ENCODE measurements around the gene CACFD1. TPM values are rescaled to one million over a fixed set of nuclear protein-coding genes. Genes with fewer than 3 reads are reported as not detected.

CACFD1 gene
- total and polyA plus RNA-seq, 3 experiments from 2014 or later: 1.3 to 2.6 (median 2.5) TPM

- H3K9me3 Mint-ChIP-seq: no peaks in the 10 kb centered on the region
Measured at GRCh38 chr9:133475292-133476012, 15.7 kb downstream of the CACFD1 start.

DNA sequence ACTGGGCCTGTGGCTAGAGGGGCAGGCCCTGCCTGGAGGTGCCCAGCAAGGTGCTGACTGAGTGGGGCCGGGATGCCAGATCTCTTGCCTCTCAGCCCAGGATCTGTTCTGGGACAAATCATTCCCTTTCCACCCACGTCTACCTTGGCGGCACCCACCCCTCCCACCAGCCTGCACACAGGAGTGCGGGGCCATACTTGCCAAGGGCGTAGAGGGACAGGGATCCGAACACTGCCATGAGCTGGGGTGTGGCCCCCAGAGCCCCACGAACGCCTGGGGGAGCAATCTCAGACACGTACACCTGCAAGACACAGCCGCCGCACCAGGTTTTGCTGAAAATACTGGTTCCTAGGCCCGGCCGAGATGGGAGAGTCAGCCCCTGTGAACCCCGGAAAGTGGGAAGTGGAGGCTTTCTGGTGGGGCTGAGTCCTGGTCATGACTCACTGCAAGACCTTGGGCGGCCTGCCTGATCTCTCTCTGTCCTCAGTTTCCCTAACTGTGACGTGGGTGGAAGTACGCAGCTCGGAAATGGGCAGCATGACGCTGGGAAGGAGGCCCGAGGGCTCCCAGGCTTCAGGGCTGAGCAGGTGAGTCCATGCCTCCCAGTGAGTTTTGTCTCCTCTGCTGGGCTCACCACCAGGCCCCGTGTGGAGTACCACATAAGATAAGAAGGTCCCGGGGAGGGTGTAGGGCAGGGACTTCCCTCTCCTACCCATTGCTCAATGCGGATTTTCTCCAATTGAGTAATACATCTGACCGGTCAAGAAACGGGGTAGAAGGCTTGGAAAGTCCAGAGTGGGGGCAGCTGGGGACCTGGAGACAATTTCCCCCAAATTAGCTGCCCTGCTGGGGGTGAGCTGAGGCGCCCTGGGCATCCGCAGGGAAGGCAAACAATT lies 16.5 kb downstream of the CACFD1 start:
- no peaks in the 10 kb centered on the region for H3K27me3 ChIP-seq (ENCODE audit: insufficient read depth, low read length, poor library complexity, severe bottlenecking)
- peak overlapping the region in 2 of 8 donors; percentile 14 to 17 for H3K27ac Mint-ChIP-seq
- H3K9me3 Mint-ChIP-seq: no peaks in the 10 kb centered on the region
- H3K4me3 ChIP-seq (ENCODE audit: low read length): no peak overlapping the region
- peaks cover 0 to 10% (median 0%) of the 10 kb centered on the region in 3 donors for H3K36me3 Mint-ChIP-seq
- CTCF ChIA-PET: interaction anchor here (2.0 kb wide), 1 partner anchor 16 kb away, joined by 7 read pairs; the partner anchor contains the start of gene CACFD1
- peaks cover 9 to 22% (median 9%) of the 10 kb centered on the region in 3 donors for H3K4me1 Mint-ChIP-seq
- no peaks in the 10 kb centered on the region for H3K27me3 Mint-ChIP-seq
- H3K4me3 Mint-ChIP-seq: peak overlapping the region in 1 of 7 donors; percentile 28
- DNase-seq: no peak
- no peak overlapping the region for H3K27ac ChIP-seq (ENCODE audit: low read depth, low read length)
- H3K4me1 ChIP-seq (ENCODE audit: insufficient read depth, low read length): peaks cover 6% of the 10 kb centered on the region
- no peaks in the 10 kb centered on the region for H3K9me3 ChIP-seq (ENCODE audit: low read length)
- POLR2A ChIA-PET: no interaction called here
- no peaks in the 10 kb centered on the region for H3K36me3 ChIP-seq (ENCODE audit: insufficient read depth, low read length)

More at GRCh38 chr9:133475292-133476012, 15.7 kb downstream of the CACFD1 start:
- Histone ChIP-seq H3K4me3 (ENCODE audit: low read length) (no peak overlapping the region), H3K27me3 (ENCODE audit: insufficient read depth, low read length, poor library complexity, severe bottlenecking) (no peaks in the 10 kb centered on the region), H3K9me3 (ENCODE audit: low read length) (no peaks in the 10 kb centered on the region), H3K36me3 (ENCODE audit: insufficient read depth, low read length) (no peaks in the 10 kb centered on the region), H3K27ac (ENCODE audit: low read depth, low read length) (no peak overlapping the region), H3K4me1 (ENCODE audit: insufficient read depth, low read length) (peaks cover 6% of the 10 kb centered on the region)
- Mint-ChIP-seq H3K4me1 (peaks cover 9 to 22% (median 9%) of the 10 kb centered on the region in 3 donors), H3K27me3 (no peaks in the 10 kb centered on the region), H3K27ac (peak overlapping the region in 1 of 8 donors; percentile 61), H3K36me3 (peaks cover 0 to 10% (median 0%) of the 10 kb centered on the region in 3 donors), H3K4me3 (no peak overlapping the region)
- ChIA-PET POLR2A (no interaction called here), CTCF (no interaction called here)
- DNase-seq: no peak

GRCh38 chr9:133476941-133477340 lies 17.2 kb downstream of the CACFD1 start:
- POLR2A ChIA-PET: no interaction called here

DNA sequence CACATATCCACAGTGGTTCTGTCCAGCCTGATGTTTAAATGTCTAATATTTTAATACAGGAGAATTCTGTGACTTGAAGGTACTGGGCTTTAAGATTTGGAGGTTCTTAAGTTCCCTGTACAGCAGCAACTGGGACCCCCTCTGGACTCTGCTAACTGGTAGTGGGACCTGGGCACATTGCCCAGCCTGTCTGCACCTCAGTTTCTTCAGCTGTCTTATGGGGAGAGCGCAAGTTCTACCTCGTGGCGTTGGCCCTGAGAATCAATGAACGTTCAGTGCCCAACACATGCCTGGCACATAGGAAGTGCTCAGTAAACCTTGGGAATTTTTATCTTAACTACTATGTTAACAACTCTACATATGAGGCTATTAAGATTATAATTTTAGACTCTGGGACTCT lies 17.7 kb downstream of the CACFD1 start:
- H3K27me3 Mint-ChIP-seq: no peaks in the 10 kb centered on the region
- CTCF ChIA-PET: interaction anchor here (1.0 to 2.0 kb wide), 3 partner anchors 17 to 60 kb away, joined by 3 to 7 read pairs (median 4); partner anchors contain the start of genes CACFD1 and REXO4
- H3K27ac Mint-ChIP-seq: peak overlapping the region; percentile 2 to 84 (median 60)
- H3K4me3 Mint-ChIP-seq: peak overlapping the region in 5 of 7 donors; percentile 3 to 53 (median 46)
- no peak overlapping the region for H3K4me3 ChIP-seq (ENCODE audit: low read length)
- peaks cover 9 to 22% (median 9%) of the 10 kb centered on the region in 3 donors for H3K4me1 Mint-ChIP-seq
- H3K27ac ChIP-seq (ENCODE audit: low read depth, low read length): no peak overlapping the region
- POLR2A ChIA-PET: no interaction called here
- no peaks in the 10 kb centered on the region for H3K9me3 Mint-ChIP-seq
- peaks cover 6% of the 10 kb centered on the region for H3K4me1 ChIP-seq (ENCODE audit: insufficient read depth, low read length)
- H3K9me3 ChIP-seq (ENCODE audit: low read length): no peaks in the 10 kb centered on the region
- no peaks in the 10 kb centered on the region for H3K36me3 ChIP-seq (ENCODE audit: insufficient read depth, low read length)
- no peaks in the 10 kb centered on the region for H3K27me3 ChIP-seq (ENCODE audit: insufficient read depth, low read length, poor library complexity, severe bottlenecking)
- H3K36me3 Mint-ChIP-seq: peaks cover 0 to 7% (median 0%) of the 10 kb centered on the region in 3 donors
- no peak for DNase-seq

More at GRCh38 chr9:133476941-133477340, 17.2 kb downstream of the CACFD1 start:
- Mint-ChIP-seq H3K27ac (peak overlapping the region in 1 of 8 donors; percentile 33), H3K4me1 (peaks cover 9 to 22% (median 9%) of the 10 kb centered on the region in 3 donors), H3K36me3 (peaks cover 0 to 7% (median 0%) of the 10 kb centered on the region in 3 donors), H3K27me3 (no peaks in the 10 kb centered on the region), H3K4me3 (no peak overlapping the region), H3K9me3 (no peaks in the 10 kb centered on the region)
- H3K27ac ChIP-seq (ENCODE audit: low read depth, low read length): no peak overlapping the region
- peaks cover 6% of the 10 kb centered on the region for H3K4me1 ChIP-seq (ENCODE audit: insufficient read depth, low read length)
- H3K9me3 ChIP-seq (ENCODE audit: low read length): no peaks in the 10 kb centered on the region
- no peaks in the 10 kb centered on the region for H3K27me3 ChIP-seq (ENCODE audit: insufficient read depth, low read length, poor library complexity, severe bottlenecking)
- no peak overlapping the region for H3K4me3 ChIP-seq (ENCODE audit: low read length)
- CTCF ChIA-PET: interaction anchor here (2.0 kb wide), 1 partner anchor 17 kb away, joined by 7 read pairs; the partner anchor contains the start of gene CACFD1
- no peaks in the 10 kb centered on the region for H3K36me3 ChIP-seq (ENCODE audit: insufficient read depth, low read length)
- DNase-seq: no peak

- peaks cover 9 to 22% (median 9%) of the 10 kb centered on the region in 3 donors for H3K4me1 Mint-ChIP-seq
- peaks cover 6% of the 10 kb centered on the region for H3K4me1 ChIP-seq (ENCODE audit: insufficient read depth, low read length)
- POLR2A ChIA-PET: interaction anchor here (0.7 kb wide), 1 partner anchor 107 kb away, joined by 4 read pairs; no protein-coding TSS in a partner anchor
Measured at GRCh38 chr9:133477992-133478850, 18.4 kb downstream of the CACFD1 start.

DNA sequence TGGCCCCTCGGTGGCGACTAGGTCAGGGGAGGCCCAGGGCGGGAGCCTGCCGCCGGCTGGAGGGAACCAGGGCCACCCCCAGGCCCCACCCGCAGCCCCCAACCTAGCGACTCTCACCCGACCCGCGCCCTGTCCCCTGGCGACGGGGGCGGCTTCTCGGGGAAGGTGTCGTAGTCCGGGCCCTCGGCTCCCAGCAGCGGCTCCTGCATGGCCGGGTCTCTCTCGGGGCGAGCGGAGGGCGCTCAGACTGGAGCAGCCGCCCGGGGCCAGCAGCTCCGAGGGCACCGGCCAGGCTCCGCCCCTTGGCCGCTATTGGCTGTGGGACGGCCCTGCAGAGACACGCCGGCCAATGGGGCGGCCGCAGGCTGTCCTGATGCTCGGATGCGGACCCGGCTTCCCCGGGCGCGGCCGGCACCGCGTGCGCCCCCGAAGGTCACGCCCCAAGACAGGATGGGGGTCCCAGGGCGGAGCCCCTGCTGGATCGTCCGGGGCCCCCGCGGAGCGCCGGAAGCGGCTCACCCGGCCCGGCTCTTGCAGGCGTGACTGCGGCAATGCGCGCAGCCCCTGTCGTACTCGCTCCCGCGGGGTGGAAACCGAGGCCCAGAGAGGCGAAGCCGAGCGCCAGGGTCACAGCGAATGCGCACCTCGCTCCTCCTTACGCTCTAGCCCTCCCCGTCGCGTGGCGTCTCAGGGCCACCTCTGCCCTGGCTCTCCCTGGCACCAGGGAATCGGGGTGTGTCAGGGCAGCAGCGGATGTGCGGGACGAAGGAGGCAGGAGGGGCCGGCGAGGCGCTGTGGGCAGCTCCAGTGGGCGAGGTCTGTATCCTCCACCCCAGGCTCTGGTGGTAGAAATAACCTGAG lies 19.3 kb downstream of the CACFD1 start, which contains the start of gene SLC2A6:
Gene SLC2A6 (minus strand): TSS at position 249 of the 861 bp plus-strand sequence. CDS start 40 bp downstream, at position 209.
- H3K27me3 Mint-ChIP-seq: no peaks in the 10 kb centered on the region
- peaks cover 0 to 4% (median 0%) of the 10 kb centered on the region in 3 donors for H3K36me3 Mint-ChIP-seq
- no peaks in the 10 kb centered on the region for H3K9me3 ChIP-seq (ENCODE audit: low read length)
- POLR2A ChIA-PET: interaction anchor here (0.7 to 1.1 kb wide), 3 partner anchors 19 to 329 kb away, joined by 3 to 4 read pairs (median 3); partner anchors contain the start of gene CACFD1
- peak within 1 kb of the TSS; percentile 60 to 89 (median 75) for H3K4me3 Mint-ChIP-seq
- H3K36me3 ChIP-seq (ENCODE audit: insufficient read depth, low read length): no peaks in the 10 kb centered on the region
- H3K4me1 Mint-ChIP-seq: peaks cover 9 to 21% (median 9%) of the 10 kb centered on the region in 3 donors
- H3K4me1 ChIP-seq (ENCODE audit: insufficient read depth, low read length): peaks cover 6% of the 10 kb centered on the region
- CTCF ChIA-PET: interaction anchor here (1.0 to 2.2 kb wide), 3 partner anchors 9 to 19 kb away, joined by 3 to 8 read pairs (median 5); partner anchors contain the start of gene CACFD1
- H3K4me3 ChIP-seq (ENCODE audit: low read length): peak within 1 kb of the TSS; percentile 73
- no peaks in the 10 kb centered on the region for H3K9me3 Mint-ChIP-seq
- peak within 1 kb of the TSS; percentile 9 for H3K27ac ChIP-seq (ENCODE audit: low read depth, low read length)
- peak; percentile 79 to 89 (median 85) for DNase-seq
- peak within 1 kb of the TSS; percentile 29 to 92 (median 68) for H3K27ac Mint-ChIP-seq
- H3K27me3 ChIP-seq (ENCODE audit: insufficient read depth, low read length, poor library complexity, severe bottlenecking): no peaks in the 10 kb centered on the region

More at GRCh38 chr9:133477992-133478850, 18.4 kb downstream of the CACFD1 start:
- Mint-ChIP-seq H3K9me3 (no peaks in the 10 kb centered on the region), H3K4me3 (peak overlapping the region; percentile 43 to 78 (median 53)), H3K27me3 (no peaks in the 10 kb centered on the region), H3K36me3 (peaks cover 0 to 5% (median 0%) of the 10 kb centered on the region in 3 donors), H3K27ac (peak overlapping the region; percentile 45 to 92 (median 66))
- Histone ChIP-seq H3K27me3 (ENCODE audit: insufficient read depth, low read length, poor library complexity, severe bottlenecking) (no peaks in the 10 kb centered on the region), H3K4me3 (ENCODE audit: low read length) (peak overlapping the region; percentile 28), H3K27ac (ENCODE audit: low read depth, low read length) (no peak overlapping the region), H3K36me3 (ENCODE audit: insufficient read depth, low read length) (no peaks in the 10 kb centered on the region), H3K9me3 (ENCODE audit: low read length) (no peaks in the 10 kb centered on the region)
- peak in 3 of 5 donors; percentile 14 to 60 (median 20) for DNase-seq
- CTCF ChIA-PET: interaction anchor here (1.0 to 2.2 kb wide), 5 partner anchors 10 to 60 kb away, joined by 3 to 8 read pairs (median 5); partner anchors contain the start of genes CACFD1 and REXO4
